BJ (cell line): ENCODE data around the gene MIA2. TPM values are rescaled to one million over a fixed set of nuclear protein-coding genes. Genes with fewer than 3 reads are reported as not detected.

ENCODE experiments used
- CTCF ChIA-PET: fragments of 350-600 bp; formaldehyde crosslinking; extraction: SDS; loops from one replicate; lab custom pipeline; 2021; ENCODE audit warnings: antibody characterized with exemption, inconsistent platforms; lab: Yijun Ruan, JAX
- POLR2A ChIA-PET: fragments of 300-600 bp; sonication (Branson Sonifier 250); formaldehyde crosslinking; extraction: SDS; loops from one replicate; lab custom pipeline; 2021; ENCODE audit warnings: antibody characterized with exemption; lab: Charles Lee
- DNase-seq: peaks from one replicate; pipeline ENCODE4 v3.0.0-alpha.2; 2011; ENCODE audit warnings: low read depth
- H3K27me3 ChIP-seq: 2 replicates; pipeline ENCODE4 v1.6.0; 2011; ENCODE audit warnings: low read length; ENCODE audit not compliant: control insufficient read depth, insufficient read depth
- H3K36me3 ChIP-seq: 2 replicates; pipeline ENCODE4 v1.5.1; 2011; ENCODE audit warnings: low read length; ENCODE audit not compliant: control insufficient read depth, insufficient read depth
- H3K4me3 ChIP-seq: 2 replicates; pipeline ENCODE4 v1.5.1; 2011; ENCODE audit warnings: low read depth, mild to moderate bottlenecking, control low read depth, low read length
- CTCF ChIP-seq: IDR thresholded peaks from 2 replicates; pipeline ENCODE4 v1.5.1; 2011; ENCODE audit warnings: low read depth, mild to moderate bottlenecking, control low read depth, inconsistent platforms, low read length, moderate library complexity; ENCODE audit not compliant: insufficient read depth
- polyA plus RNA-seq: library from polyadenylated mRNA; depleted of rRNA; stranded (reverse); fragments of >200 nt; gene quantifications from 2 replicates; pipeline ENCODE4 v1.2.3, GENCODE V29; 2011

Gene MIA2
- polyA plus RNA-seq, 1 experiment: 11.4 TPM

GRCh38 chr14:39364509-39364908, 130.8 kb downstream of the MIA2 start:
- Histone ChIP-seq H3K36me3 (no peaks in the 10 kb centered on the region; the same call in none of the 2 replicates), H3K27me3 (no peaks in the 10 kb centered on the region), H3K4me3 (no peak overlapping the region)
- TF ChIP-seq CTCF: no peak
- POLR2A ChIA-PET: no interaction called here
- DNase-seq: no peak
- CTCF ChIA-PET: no interaction called here

GRCh38 chr14:39365354-39365753, 131.6 kb downstream of the MIA2 start:
- POLR2A ChIA-PET: no interaction called here
- TF ChIP-seq CTCF: no peak
- Histone ChIP-seq H3K27me3 (no peaks in the 10 kb centered on the region), H3K4me3 (no peak overlapping the region), H3K36me3 (no peaks in the 10 kb centered on the region; the same call in none of the 2 replicates)
- DNase-seq: no peak
- CTCF ChIA-PET: no interaction called here

DNA sequence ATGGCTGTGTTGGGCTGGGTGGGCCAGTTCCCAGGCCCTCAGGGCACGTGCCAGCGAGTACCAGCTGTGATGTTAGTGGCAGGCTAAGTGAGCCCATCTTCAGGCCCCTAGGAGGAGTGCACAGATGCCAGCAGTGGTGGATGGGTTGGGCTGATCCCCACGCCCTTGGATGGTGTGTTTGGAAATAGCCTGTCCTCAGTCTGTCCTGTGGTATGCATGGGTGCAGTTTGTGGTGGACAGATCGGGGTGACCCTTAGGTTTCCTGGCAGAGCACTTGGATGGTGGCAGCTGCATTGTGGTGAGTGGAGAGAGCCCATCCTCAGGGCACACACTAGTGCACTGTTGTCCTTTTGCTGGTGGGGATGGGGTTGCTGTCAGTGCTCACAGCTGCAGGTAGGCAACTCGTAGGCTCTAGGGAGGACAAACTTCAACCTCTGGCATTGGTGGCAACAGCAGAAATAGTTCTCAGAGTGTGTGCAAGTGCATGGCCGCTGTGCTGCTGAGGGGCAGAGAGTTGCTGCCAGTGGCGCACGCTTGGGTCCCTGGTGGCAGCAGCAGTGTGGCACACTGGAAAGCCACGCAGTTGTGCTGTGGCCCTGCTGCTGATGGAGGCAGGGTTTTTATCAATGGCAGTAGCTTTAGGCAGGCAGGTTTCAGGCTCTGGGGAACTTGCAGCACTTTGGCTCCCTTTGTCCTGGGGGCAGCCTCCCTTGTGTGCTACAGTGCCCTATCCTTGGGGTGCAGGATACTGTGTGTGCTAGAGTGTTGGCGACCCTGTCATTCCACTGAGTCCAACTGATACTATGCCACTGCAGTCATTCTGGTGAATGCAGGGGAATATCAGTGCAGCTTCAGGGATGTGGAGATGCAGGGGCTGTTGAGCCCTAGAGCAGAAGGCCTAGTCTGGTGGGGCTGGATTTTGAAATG, 133.0 kb downstream of the MIA2 start:
- ChIA-PET POLR2A (no interaction called here), CTCF (interaction anchor here (0.8 kb wide), 1 partner anchor 134 kb away, joined by 3 read pairs; no protein-coding TSS in a partner anchor)
- H3K4me3 ChIP-seq: no peak overlapping the region
- no peak for DNase-seq
- H3K36me3 ChIP-seq: no peaks in the 10 kb centered on the region; the same call in none of the 2 replicates
- H3K27me3 ChIP-seq: no peaks in the 10 kb centered on the region
- no peak for TF ChIP-seq CTCF

- DNase-seq: no peak
- no peak for TF ChIP-seq CTCF
- CTCF ChIA-PET: interaction anchor here (0.8 to 3.0 kb wide), 3 partner anchors 14 to 261 kb away, joined by 3 to 20 read pairs (median 3); no protein-coding TSS in a partner anchor
- H3K4me3 ChIP-seq: no peak overlapping the region
- H3K36me3 ChIP-seq: no peaks in the 10 kb centered on the region; the same call in none of the 2 replicates
- no peaks in the 10 kb centered on the region for H3K27me3 ChIP-seq
- POLR2A ChIA-PET: no interaction called here
Measured at GRCh38 chr14:39367387-39367751, 133.7 kb downstream of the MIA2 start.

DNA sequence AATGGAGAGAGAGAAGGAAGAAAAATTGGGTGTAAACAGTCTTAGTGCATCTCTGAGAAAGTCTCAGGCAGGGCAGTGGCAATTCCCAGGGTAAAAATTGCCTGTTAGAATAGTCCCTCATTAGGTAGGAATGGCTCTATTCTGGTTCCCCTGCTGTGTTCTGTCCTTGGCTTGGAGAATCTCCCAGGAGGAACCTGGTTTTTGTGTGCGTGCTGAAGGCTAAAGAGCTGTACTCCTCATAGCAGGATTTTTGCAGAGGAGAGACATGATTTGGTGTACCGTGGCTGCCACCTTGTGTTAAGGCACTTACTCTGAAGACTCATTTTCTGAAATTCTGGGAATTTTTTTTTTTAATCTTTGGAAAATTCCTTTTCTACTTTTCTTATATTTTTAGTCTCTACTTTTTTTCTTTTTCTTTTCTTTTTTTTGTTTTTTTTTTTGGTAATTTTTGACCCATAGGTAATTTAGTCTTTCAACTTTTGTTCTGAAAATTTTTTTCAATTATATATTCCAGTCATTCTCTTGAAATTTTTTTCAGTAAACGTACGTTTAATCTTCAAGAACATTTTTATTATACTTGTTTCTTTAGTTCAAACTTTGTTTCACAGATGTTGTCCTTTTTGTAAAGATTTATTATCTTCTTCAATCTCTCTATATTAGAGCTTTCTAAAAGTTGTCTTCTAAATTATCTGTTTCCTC, 134.7 kb downstream of the MIA2 start:
- Histone ChIP-seq H3K4me3 (no peak overlapping the region), H3K36me3 (no peaks in the 10 kb centered on the region; the same call in none of the 2 replicates), H3K27me3 (no peaks in the 10 kb centered on the region)
- TF ChIP-seq CTCF: peak; percentile 57
- DNase-seq: no peak
- ChIA-PET POLR2A (no interaction called here), CTCF (interaction anchor here (0.6 to 3.0 kb wide), 9 partner anchors 10 to 262 kb away, joined by 3 to 20 read pairs (median 4); no protein-coding TSS in a partner anchor)
